ENCODE measurements around the gene ODF2. TPM values are rescaled to one million over a fixed set of nuclear protein-coding genes. Genes with fewer than 3 reads are reported as not detected.

ODF2 gene
- total RNA-seq, 1 experiment from 2014 or later: 80.6 TPM

DNA sequence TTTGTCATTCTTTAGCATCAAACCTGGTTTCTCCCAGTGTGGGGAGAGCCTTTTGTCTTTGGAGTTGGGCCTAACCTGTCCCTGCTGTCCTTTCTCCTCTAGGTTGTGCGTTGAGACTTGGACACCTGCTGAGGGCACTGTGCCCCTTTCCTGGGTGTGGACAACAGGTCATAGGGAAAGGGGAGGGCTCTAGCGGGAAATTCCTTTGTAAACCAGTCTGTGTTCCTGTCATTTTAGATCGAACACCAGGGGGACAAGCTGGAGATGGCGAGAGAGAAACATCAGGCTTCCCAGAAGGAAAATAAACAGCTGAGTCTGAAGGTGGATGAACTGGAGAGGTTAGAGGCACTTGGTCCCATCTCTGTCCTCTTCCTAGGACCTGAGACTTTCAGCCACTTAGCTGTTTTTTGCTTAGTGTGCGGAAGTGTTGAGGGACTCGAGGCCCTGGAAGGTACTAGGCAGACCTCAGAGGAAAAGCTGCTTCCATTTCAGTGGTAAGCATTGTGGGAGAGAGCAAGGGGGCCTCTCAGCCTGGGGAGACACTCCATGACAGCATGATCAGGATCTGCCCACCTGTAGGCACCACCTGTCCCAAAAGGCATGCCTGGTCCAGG lies 40.1 kb downstream of the ODF2 start:
- Histone ChIP-seq H3K36me3 (ENCODE audit: insufficient read depth, low read length, poor library complexity, severe bottlenecking) (peaks cover 78% of the 10 kb centered on the region), H3K4me3 (ENCODE audit: low read depth, low read length, poor library complexity, severe bottlenecking) (no peak overlapping the region), H3K27me3 (replicated peaks; ENCODE audit: insufficient read depth, low read depth, low read length, poor library complexity) (no peaks in the 10 kb centered on the region), H3K4me1 (ENCODE audit: insufficient read depth, low read length, poor library complexity, severe bottlenecking) (no peaks in the 10 kb centered on the region), H3K27ac (ENCODE audit: low read depth, low read length, poor library complexity, severe bottlenecking) (no peak overlapping the region), H3K9me3 (ENCODE audit: low read depth, low read length, poor library complexity, severe bottlenecking) (no peaks in the 10 kb centered on the region)
- TF ChIP-seq EZH2 (IDR thresholded peaks at IDR 0.05; ENCODE audit: borderline replicate concordance, low read depth, low read length, poor library complexity, severe bottlenecking): no peak
- TF ChIP-seq, protein P1, sequence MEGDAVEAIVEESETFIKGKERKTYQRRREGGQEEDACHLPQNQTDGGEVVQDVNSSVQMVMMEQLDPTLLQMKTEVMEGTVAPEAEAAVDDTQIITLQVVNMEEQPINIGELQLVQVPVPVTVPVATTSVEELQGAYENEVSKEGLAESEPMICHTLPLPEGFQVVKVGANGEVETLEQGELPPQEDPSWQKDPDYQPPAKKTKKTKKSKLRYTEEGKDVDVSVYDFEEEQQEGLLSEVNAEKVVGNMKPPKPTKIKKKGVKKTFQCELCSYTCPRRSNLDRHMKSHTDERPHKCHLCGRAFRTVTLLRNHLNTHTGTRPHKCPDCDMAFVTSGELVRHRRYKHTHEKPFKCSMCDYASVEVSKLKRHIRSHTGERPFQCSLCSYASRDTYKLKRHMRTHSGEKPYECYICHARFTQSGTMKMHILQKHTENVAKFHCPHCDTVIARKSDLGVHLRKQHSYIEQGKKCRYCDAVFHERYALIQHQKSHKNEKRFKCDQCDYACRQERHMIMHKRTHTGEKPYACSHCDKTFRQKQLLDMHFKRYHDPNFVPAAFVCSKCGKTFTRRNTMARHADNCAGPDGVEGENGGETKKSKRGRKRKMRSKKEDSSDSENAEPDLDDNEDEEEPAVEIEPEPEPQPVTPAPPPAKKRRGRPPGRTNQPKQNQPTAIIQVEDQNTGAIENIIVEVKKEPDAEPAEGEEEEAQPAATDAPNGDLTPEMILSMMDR (conservative IDR thresholded peaks at IDR 0.05; ENCODE audit: low read depth, low read length): no peak
- no peak for DNase-seq (ENCODE audit: low spot score)
- ChIA-PET CTCF (interaction anchor here (0.6 kb wide), 1 partner anchor 57 kb away, joined by 6 read pairs; the partner anchor contains the start of gene SPTAN1), POLR2A (ENCODE audit: low non-redundant PET) (no interaction called here)
- no TSS peak for BruUV-seq (replicated peaks)
- intact Hi-C loops (cut with micrococcal nuclease; ENCODE audit: unreplicated experiment): no loop called here

DNA sequence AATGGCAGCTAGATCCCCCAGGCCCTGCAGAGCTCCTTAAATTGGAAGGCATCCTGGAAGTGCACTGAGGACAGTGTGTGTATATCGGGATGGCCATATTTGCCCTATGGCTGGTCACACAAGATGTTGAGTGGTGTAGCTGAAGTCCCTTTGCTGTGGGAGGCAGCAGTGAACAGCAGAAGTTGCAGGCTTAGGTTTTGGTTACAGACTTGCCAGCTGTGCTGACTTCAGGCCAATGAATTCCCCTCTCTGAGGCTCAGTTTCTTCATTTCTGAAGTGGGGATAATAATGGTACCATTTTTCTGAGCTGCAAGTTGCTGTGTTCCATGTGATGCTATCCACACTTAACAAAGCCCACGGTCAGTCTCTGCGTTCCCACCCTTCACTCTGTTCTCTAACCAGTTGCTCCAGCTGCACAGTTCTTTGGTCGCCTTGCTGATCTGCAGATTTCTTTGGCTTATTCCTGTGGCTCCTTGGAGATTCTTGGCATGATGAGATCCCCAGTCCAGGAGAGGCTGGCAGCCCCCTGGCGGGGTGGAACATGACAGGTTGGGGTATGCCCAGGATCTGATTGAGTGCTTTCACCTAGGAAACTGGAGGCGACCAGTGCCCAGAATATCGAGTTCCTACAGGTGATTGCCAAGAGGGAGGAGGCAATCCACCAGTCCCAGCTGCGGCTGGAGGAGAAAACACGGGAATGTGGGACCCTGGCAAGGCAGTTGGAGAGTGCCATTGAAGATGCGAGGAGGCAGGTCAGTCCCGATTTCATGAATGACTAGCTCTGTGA lies 42.2 kb downstream of the ODF2 start:
- no peak for TF ChIP-seq EZH2 (IDR thresholded peaks at IDR 0.05; ENCODE audit: borderline replicate concordance, low read depth, low read length, poor library complexity, severe bottlenecking)
- TF ChIP-seq, protein P1 (conservative IDR thresholded peaks at IDR 0.05; ENCODE audit: low read depth, low read length): no peak
- ChIA-PET CTCF (no interaction called here), POLR2A (ENCODE audit: low non-redundant PET) (no interaction called here)
- no peak for DNase-seq (ENCODE audit: low spot score)
- no peak overlapping the region for H3K4me3 ChIP-seq (ENCODE audit: low read depth, low read length, poor library complexity, severe bottlenecking)
- no peaks in the 10 kb centered on the region for H3K4me1 ChIP-seq (ENCODE audit: insufficient read depth, low read length, poor library complexity, severe bottlenecking)
- BruUV-seq (replicated peaks): no TSS peak
- no peaks in the 10 kb centered on the region for H3K27me3 ChIP-seq (replicated peaks; ENCODE audit: insufficient read depth, low read depth, low read length, poor library complexity)
- H3K36me3 ChIP-seq (ENCODE audit: insufficient read depth, low read length, poor library complexity, severe bottlenecking): peaks cover 70% of the 10 kb centered on the region
- H3K27ac ChIP-seq (ENCODE audit: low read depth, low read length, poor library complexity, severe bottlenecking): no peak overlapping the region
- intact Hi-C loops (cut with micrococcal nuclease; ENCODE audit: unreplicated experiment): no loop called here
- H3K9me3 ChIP-seq (ENCODE audit: low read depth, low read length, poor library complexity, severe bottlenecking): no peaks in the 10 kb centered on the region

DNA sequence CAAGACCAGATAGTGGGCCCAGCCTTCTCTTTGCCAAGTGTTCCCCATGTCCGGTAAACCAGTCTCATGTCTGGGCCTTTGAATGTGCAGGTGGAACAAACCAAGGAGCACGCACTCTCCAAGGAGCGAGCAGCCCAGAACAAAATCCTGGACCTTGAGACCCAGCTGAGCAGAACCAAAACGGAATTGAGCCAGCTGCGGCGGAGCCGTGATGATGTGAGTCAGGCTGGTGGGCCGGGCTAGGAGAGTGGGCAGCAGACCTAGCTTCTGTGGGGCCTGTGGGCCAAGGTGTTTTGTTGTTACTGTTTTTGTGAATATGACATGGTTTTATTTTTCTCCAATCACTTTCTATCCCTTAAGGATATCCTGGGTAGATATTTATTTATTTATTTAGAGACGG lies 43.1 kb downstream of the ODF2 start:
- intact Hi-C loops (cut with micrococcal nuclease; ENCODE audit: unreplicated experiment): no loop called here
- ChIA-PET POLR2A (ENCODE audit: low non-redundant PET) (interaction anchor here (0.6 kb wide), 1 partner anchor 713 kb away, joined by 4 read pairs; the partner anchor contains the start of gene CDK9), CTCF (no interaction called here)
- H3K4me1 ChIP-seq (ENCODE audit: insufficient read depth, low read length, poor library complexity, severe bottlenecking): no peaks in the 10 kb centered on the region
- H3K27ac ChIP-seq (ENCODE audit: low read depth, low read length, poor library complexity, severe bottlenecking): no peak overlapping the region
- no peak for DNase-seq (ENCODE audit: low spot score)
- H3K9me3 ChIP-seq (ENCODE audit: low read depth, low read length, poor library complexity, severe bottlenecking): no peaks in the 10 kb centered on the region
- TF ChIP-seq, protein P1 (conservative IDR thresholded peaks at IDR 0.05; ENCODE audit: low read depth, low read length): no peak
- no peak for TF ChIP-seq EZH2 (IDR thresholded peaks at IDR 0.05; ENCODE audit: borderline replicate concordance, low read depth, low read length, poor library complexity, severe bottlenecking)
- H3K36me3 ChIP-seq (ENCODE audit: insufficient read depth, low read length, poor library complexity, severe bottlenecking): peaks cover 64% of the 10 kb centered on the region
- no TSS peak for BruUV-seq (replicated peaks)
- no peaks in the 10 kb centered on the region for H3K27me3 ChIP-seq (replicated peaks; ENCODE audit: insufficient read depth, low read depth, low read length, poor library complexity)
- no peak overlapping the region for H3K4me3 ChIP-seq (ENCODE audit: low read depth, low read length, poor library complexity, severe bottlenecking)
